ENCODE results near the gene TAP2.

TAP2 gene

DNA sequence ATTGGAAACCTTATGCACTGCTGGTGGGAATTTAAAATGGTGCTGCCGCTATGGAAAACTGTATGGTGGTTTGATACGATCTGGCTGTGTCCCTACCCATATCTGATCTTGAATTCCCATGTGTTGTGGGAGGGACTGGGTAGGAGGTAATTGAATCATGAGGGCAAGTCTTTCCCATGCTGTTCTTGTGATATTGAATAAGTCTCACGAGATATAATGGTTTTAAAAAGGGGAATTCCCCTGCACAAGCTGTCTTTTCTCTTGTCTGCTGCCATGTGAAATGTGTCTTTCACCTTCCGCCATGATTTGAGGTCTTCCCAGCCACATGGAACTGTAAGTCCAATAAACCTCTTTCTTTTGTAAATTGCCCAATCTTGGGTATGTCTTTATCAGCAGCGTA lies 4.9 kb downstream of the TAP2 start:
- TF ChIP-seq, protein P1, sequence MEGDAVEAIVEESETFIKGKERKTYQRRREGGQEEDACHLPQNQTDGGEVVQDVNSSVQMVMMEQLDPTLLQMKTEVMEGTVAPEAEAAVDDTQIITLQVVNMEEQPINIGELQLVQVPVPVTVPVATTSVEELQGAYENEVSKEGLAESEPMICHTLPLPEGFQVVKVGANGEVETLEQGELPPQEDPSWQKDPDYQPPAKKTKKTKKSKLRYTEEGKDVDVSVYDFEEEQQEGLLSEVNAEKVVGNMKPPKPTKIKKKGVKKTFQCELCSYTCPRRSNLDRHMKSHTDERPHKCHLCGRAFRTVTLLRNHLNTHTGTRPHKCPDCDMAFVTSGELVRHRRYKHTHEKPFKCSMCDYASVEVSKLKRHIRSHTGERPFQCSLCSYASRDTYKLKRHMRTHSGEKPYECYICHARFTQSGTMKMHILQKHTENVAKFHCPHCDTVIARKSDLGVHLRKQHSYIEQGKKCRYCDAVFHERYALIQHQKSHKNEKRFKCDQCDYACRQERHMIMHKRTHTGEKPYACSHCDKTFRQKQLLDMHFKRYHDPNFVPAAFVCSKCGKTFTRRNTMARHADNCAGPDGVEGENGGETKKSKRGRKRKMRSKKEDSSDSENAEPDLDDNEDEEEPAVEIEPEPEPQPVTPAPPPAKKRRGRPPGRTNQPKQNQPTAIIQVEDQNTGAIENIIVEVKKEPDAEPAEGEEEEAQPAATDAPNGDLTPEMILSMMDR (IDR thresholded peaks at IDR 0.05; ENCODE audit: extremely low read depth, insufficient read depth, missing control alignments): no peak
- in situ Hi-C loops (cut with MboI; ENCODE audit: low pct_unique_long_range_greater_than_20kb, low sequenced_read_pairs, unreplicated experiment): no loop called here
- no peak for DNase-seq (ENCODE audit: low spot score)

DNA sequence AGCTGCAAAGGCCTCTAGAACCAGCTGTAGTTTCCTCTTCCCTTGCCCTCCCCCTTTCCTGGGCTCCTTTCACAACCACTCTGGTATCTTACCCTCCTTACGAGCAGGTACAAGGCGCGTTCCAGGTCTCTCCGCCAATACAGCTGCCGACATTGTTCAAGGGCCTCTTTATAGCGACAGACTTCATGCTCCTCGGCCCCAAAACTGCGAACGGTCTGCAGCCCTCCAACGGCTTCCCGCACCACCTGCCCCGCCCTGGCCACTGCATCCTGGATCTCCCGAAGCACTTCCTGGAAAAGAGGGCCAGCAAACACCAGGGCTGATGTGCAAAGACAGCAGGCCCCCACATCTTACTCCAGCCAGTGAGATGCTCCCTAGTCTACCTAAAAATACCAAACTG lies 6.0 kb downstream of the TAP2 start:
- DNase-seq (ENCODE audit: low spot score): no peak
- TF ChIP-seq, protein P1 (IDR thresholded peaks at IDR 0.05; ENCODE audit: extremely low read depth, insufficient read depth, missing control alignments): no peak
- in situ Hi-C loops (cut with MboI; ENCODE audit: low pct_unique_long_range_greater_than_20kb, low sequenced_read_pairs, unreplicated experiment): no loop called here

DNA sequence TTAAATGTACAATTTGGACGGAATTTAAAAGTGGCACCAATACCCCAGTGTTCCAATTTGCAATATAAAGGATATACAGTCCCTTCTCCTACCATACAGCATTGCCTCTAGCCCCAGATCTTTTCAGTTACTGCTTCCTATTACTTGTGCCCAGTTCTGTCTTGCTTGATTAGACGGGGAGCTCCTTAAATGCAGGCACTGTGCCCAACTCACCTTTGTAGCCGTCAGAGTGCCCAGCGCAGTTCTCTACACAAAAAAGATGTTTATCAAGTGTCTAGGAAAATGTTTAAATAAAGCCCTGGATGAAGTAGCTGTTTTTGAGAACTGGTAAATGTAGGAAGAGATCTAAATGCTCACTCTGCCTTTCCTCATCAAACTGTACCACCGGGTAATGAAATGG lies 7.6 kb downstream of the TAP2 start:
- TF ChIP-seq, protein P1 (IDR thresholded peaks at IDR 0.05; ENCODE audit: extremely low read depth, insufficient read depth, missing control alignments): no peak
- in situ Hi-C loops (cut with MboI; ENCODE audit: low pct_unique_long_range_greater_than_20kb, low sequenced_read_pairs, unreplicated experiment): no loop called here
- DNase-seq (ENCODE audit: low spot score): no peak

DNA sequence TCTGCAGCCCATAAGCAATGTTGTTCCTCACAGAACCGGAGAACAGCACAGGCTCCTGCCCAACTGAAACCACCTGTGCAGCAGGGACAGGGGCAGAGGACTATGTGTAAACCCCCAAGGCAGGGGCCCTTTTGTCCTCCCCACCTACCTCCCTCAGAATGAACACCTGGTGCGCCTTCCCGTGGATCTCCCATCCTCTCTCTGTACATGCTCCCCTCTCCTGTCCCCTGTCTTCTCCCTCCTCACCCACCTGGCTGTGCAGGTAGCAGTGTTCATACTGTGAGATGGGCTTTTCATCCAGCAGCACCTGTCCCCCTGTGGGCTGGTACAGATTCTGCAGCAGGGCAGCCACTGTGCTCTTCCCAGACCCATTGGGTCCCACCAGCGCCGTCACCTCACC lies 8.5 kb downstream of the TAP2 start:
- in situ Hi-C loops (cut with MboI; ENCODE audit: low pct_unique_long_range_greater_than_20kb, low sequenced_read_pairs, unreplicated experiment): no loop called here
- TF ChIP-seq, protein P1 (IDR thresholded peaks at IDR 0.05; ENCODE audit: extremely low read depth, insufficient read depth, missing control alignments): no peak

DNA sequence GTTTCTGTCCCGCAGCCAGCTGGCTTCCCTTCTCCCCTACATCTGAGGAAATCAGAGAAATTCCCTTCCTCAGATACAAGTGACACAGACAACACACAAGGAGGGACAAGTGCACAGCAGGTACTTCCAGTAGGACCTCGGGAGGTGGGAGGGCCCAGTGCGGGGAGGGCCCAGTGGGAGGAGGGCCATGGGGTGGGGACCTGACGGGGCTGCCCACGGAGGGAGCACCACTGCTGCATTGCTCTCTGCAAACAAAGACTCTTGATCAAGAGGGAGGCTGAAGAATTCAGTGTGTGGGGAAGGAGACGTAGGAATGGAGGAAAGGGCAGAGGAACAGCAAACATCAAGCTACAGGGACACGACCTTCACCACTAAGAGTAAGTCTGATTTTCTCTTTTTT lies 9.0 kb downstream of the TAP2 start:
- TF ChIP-seq, protein P1 (IDR thresholded peaks at IDR 0.05; ENCODE audit: extremely low read depth, insufficient read depth, missing control alignments): no peak
- no peak for DNase-seq (ENCODE audit: low spot score)
- in situ Hi-C loops (cut with MboI; ENCODE audit: low pct_unique_long_range_greater_than_20kb, low sequenced_read_pairs, unreplicated experiment): no loop called here

More for the DNA sequence above, 8.5 kb downstream of the TAP2 start:
- DNase-seq (ENCODE audit: low spot score): no peak

DNA sequence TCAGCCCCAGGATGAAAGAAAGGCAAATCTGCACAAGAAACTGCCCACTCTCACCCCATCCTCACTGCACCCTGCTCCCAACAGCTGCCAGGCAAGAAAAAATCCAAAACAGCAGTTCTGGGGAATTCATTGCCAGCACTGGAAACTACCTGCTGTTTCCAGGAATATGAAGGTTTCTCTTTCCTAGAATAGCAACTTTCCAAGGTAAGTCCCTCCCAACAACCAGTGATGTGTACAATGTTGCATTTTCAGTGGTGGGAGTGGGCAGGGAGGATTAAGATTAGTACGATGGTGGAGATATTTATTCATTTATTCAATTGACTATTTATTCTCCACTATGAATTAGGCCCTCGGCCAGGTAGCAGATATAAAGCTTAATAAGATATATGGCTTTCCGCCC lies 11.5 kb downstream of the TAP2 start:
- TF ChIP-seq, protein P1 (IDR thresholded peaks at IDR 0.05; ENCODE audit: extremely low read depth, insufficient read depth, missing control alignments): no peak
- DNase-seq (ENCODE audit: low spot score): no peak
- in situ Hi-C loops (cut with MboI; ENCODE audit: low pct_unique_long_range_greater_than_20kb, low sequenced_read_pairs, unreplicated experiment): no loop called here

DNA sequence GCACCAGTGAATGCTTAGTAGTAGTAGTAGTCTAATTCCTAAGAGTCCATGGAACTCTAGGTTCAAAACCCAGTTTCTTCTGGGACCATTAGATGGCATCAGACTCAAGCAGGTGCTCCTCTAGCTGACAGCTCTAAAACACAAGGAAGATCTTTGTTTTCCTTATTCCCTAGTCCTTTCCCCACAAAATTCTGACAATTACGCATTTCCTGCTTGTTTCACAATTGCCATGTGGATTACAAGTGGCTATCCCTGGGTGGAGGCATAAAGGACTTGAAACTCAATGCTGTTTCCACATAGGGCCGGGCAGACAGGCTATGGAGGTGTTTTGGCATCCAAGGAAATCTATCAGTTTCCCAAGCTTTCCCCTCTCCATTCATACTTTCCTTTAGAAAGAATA lies 12.6 kb downstream of the TAP2 start:
- TF ChIP-seq, protein P1 (IDR thresholded peaks at IDR 0.05; ENCODE audit: extremely low read depth, insufficient read depth, missing control alignments): peak; percentile 15
- in situ Hi-C loops (cut with MboI; ENCODE audit: low pct_unique_long_range_greater_than_20kb, low sequenced_read_pairs, unreplicated experiment): no loop called here
- DNase-seq (ENCODE audit: low spot score): no peak

Measured in GM13977 (cell line).